Hepatocyte (in vitro differentiated cells): ENCODE results near the gene FBXO38.

ENCODE experiments used
- EZH2 ChIP-seq: fragments of 200-600 bp; sonication (generic); IDR thresholded peaks from 2 replicates; pipeline ENCODE4 v1.6.1; 2016; ENCODE audit warnings: antibody characterized with exemption, mild to moderate bottlenecking, borderline replicate concordance
- EZH2phosphoT487 ChIP-seq: fragments of 200-600 bp; sonication (generic); IDR thresholded peaks from one replicate; pipeline ENCODE4 v1.6.1; 2018; ENCODE audit warnings: antibody characterized with exemption, mild to moderate bottlenecking, low read depth, moderate library complexity; ENCODE audit not compliant: unreplicated experiment, severe bottlenecking
- TF ChIP-seq, protein P1 (sequence below): fragments of 200-600 bp; sonication (generic); IDR thresholded peaks from 2 replicates; pipeline ENCODE4 v1.5.1; 2016; ENCODE audit warnings: antibody characterized with exemption, mild to moderate bottlenecking; ENCODE audit not compliant: poor library complexity

GRCh38 chr5:148436029-148436428, 52.3 kb downstream of the FBXO38 start:
- TF ChIP-seq, protein P1, sequence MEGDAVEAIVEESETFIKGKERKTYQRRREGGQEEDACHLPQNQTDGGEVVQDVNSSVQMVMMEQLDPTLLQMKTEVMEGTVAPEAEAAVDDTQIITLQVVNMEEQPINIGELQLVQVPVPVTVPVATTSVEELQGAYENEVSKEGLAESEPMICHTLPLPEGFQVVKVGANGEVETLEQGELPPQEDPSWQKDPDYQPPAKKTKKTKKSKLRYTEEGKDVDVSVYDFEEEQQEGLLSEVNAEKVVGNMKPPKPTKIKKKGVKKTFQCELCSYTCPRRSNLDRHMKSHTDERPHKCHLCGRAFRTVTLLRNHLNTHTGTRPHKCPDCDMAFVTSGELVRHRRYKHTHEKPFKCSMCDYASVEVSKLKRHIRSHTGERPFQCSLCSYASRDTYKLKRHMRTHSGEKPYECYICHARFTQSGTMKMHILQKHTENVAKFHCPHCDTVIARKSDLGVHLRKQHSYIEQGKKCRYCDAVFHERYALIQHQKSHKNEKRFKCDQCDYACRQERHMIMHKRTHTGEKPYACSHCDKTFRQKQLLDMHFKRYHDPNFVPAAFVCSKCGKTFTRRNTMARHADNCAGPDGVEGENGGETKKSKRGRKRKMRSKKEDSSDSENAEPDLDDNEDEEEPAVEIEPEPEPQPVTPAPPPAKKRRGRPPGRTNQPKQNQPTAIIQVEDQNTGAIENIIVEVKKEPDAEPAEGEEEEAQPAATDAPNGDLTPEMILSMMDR, result no peak
- TF ChIP-seq EZH2 (no peak), EZH2phosphoT487 (no peak)
